Pulmonary artery endothelial cell (primary cell): ENCODE results near the gene NCK1. TPM values are rescaled to one million over a fixed set of nuclear protein-coding genes. Genes with fewer than 3 reads are reported as not detected.
"Not testable (repeated sequence)": the region's sequence is repeated elsewhere in the genome, so short reads cannot be mapped to it uniquely, and the experiment has no call there.

Experiments used
- DNase-seq: peaks from one replicate; pipeline ENCODE4 v3.0.0-alpha.2; 2011; ENCODE audit warnings: low read depth, low spot score
- total RNA-seq: library from RNA; depleted of rRNA; stranded (reverse); fragments of >200 nt; gene quantifications from 2 replicates; pipeline ENCODE4 v1.2.3, GENCODE V29; 2014

Gene NCK1
- total RNA-seq, 1 donor from 2014 or later, result 57.3 TPM

DNA sequence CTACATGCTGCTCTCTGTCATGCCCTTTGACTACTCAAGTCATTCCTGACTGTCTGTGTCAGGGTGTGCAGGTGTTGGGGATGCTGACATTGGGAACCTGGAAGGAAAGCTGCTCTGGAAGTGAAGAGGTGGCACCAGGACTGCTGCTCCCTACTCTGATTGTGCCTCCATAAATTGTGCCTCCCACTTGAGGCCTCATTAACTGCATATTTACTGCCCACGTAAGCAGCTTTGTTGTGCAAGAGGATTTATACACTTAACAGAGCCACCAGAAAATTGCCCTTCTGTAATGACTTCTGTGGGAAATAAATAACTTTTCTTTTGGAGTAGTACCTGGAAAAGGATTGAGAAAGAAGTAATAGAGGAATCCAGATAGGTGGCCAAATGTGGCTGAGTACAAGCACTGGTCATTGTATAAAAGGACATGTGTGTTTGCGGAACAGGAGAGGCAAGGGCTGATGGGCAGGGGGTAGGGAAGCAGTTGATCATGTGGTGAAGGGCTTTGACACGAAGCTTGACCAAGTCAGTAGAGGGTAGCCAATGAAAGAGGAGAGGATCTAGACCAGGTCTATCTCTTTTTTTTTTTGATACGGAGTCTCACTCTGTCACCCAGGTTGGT is 120.6 kb downstream of the NCK1 start:
- no peak for DNase-seq

GRCh38 chr3:136984837-136985236 is 122.8 kb downstream of the NCK1 start:
- DNase-seq, result peak; percentile 13

DNA sequence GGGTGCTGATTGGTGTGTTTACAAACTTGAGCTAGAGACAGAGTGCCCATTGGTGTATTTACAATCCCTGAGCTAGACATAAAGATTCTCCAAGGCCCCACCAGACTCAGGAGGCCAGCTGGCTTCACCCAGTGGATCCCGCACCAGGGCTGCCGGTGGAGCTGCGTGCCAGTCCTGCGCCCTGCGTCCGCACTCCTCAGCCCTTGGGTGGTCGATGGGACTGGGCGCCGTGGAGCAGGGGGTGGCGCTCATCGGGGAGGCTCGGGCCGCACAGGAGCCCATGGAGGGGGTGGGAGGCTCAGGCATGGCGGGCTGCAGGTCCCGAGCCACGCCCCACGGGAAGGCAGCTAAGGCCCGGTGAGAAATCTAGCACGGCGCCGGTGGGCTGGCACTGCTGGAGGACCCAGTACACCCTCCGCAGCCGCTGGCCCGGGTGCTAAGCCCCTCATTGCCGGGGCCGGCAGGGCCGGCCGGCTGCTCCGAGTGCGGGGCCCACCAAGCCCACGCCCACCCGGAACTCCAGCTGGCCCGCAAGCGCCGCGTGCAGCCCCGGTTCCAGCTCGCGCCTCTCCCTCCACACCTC is 125.5 kb downstream of the NCK1 start:
- not testable (repeated sequence) for DNase-seq

GRCh38 chr3:136988651-136989050 is 126.6 kb downstream of the NCK1 start:
- no peak for DNase-seq

GRCh38 chr3:136989781-136990524 is 127.9 kb downstream of the NCK1 start:
- no peak for DNase-seq

DNA sequence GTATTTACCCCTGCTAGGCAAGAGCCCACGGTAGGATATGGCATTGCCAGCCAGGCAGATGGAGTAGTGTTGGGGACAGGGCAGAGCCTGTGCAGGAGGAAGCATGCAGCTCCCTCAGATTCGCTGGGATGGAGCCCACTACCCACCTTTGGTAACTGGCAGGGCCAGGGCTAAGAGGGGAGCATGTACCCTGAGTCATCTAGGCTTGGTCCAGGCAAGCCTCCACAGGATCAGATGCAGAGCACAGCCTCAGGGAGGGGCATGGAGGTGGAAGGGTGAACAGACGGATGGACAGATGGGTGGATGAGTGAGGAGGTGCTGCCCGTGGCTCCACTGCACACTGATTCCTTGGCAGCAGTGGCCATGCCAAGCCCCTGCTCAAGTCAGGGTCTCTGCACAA is 128.8 kb downstream of the NCK1 start:
- DNase-seq, result no peak

DNA sequence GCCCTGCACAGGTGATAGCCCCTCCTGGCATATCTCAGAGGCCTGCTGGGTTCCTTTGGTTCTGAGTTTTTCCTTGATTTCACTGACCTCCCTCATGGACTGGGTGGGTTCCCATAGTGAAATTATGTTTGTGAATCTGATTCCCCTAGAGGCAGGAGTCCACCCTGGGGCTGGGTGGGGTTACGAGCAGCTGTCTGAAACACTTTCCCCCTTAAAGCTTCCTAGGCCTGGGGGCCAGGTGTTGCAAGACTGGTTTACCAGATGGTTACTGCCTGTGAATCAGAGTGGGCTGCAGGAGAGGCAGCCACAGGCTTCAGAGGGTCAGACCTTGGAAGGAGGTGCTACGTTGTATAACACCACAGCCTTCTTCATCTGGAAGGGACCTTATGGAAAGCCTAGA is 130.1 kb downstream of the NCK1 start:
- no peak for DNase-seq

- DNase-seq, result peak; percentile 87
These were observed 132.9 kb downstream of the NCK1 start for GRCh38 chr3:136994772-136995516.

DNA sequence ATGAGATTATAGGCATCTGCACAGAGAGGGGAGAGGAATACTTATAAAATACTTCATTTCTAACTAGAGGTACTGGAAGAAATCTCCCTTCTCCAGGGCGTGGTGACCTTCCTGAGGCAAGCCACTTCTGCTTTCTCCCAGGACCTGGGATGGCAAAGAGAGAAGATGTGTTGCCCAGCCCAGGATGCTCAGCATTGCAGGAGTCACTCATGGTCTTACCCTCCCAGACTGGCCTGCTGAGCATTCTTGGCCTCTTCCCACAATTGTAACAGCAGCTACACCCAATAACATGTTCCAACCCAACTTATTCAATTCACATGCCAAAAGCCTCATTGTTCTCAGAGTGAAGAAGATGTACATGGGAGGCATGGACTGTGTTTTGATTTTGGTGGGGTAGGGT is 133.6 kb downstream of the NCK1 start:
- no peak for DNase-seq

Other genes with a start within 250 kb of the NCK1 start
- 32.9 and 48.2 TPM in 2 replicates for gene STAG1, start 109.8 kb upstream of the NCK1 start, total RNA-seq
- gene SLC35G2, start 43.1 kb upstream of the NCK1 start, total RNA-seq, result 15.6 and 24.9 TPM in 2 replicates
- 0.42 and 0.53 TPM in 2 replicates for gene IL20RB, start 95.8 kb downstream of the NCK1 start, total RNA-seq